DMS114 treated with DMSO at 0.1 percent for 48 hours (cell line): Measurements from ENCODE around the gene ACOT6.
"Not testable (repeated sequence)": the region's sequence is repeated elsewhere in the genome, so short reads cannot be mapped to it uniquely, and the experiment has no call there.

ENCODE experiments used
- DNase-seq: peaks from one replicate; lab custom pipeline; 2025; ENCODE audit not compliant: unreplicated experiment; lab: John Stamatoyannopoulos, UW

Gene ACOT6

DNA sequence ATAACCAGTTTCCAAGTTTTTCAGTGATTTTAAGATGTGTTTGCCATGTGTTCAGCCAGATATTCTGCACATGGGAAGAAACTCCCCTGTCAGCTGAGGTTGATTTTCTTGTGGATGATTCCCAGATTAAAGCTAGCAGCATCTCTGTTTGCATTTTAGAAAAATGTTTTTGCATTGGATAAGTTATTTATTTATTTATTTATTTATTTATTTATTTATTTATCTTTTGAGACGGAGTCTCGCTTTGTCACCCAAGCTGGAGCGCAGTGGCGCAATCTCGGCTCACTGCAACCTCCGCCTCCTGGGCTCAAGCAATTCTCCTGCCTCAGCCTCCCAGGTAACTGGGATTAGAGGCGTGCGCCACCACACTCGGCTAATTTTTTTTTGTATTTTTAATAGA is 17.8 kb upstream of the ACOT6 start:
- no peak for DNase-seq

- no peak for DNase-seq
Measured at GRCh38 chr14:73599499-73599898, 12.8 kb upstream of the ACOT6 start.

DNA sequence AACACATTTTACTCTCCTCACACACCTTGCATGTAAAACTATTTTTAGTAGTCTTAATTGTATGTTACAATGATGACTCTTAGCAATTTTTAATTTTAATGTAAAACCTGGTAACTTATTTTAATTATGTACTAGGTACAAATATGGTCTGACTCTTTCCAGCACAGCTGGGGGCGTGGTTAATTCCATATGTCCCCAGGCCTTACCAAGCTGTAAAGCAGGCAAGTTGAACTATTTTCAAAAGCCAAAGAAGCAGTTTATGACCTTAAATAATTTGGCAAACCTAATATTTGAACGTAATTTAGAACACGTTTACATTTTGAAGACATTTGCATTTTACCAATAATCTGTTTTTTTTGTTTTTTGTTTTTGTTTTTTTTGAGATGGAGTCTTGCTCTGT is 9.3 kb upstream of the ACOT6 start:
- DNase-seq, result no peak

- DNase-seq, result no peak
Measured at GRCh38 chr14:73606271-73606670, 6.0 kb upstream of the ACOT6 start.

DNA sequence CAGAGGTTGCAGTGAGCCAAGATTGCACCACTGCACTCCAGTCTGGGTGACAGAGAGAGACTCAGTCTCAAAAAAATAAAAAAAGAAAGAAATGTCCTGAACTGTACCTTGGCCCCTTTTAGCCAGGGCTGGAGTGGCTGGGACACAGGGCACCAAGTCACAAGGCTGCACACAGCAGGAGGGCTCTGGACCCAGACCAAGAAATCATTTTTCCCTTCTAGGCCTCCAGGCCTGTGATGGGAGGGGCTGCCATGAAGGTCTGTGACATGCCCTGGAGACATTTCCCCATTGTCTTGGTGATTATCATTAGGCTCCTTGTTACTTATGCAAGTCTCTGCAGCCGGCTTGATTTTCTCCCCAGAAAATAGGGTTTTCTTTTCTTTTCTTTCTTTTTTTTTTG is 5.1 kb upstream of the ACOT6 start:
- no peak for DNase-seq

- DNase-seq, result no peak
Measured at GRCh38 chr14:73610687-73611086, 1.6 kb upstream of the ACOT6 start.

DNA sequence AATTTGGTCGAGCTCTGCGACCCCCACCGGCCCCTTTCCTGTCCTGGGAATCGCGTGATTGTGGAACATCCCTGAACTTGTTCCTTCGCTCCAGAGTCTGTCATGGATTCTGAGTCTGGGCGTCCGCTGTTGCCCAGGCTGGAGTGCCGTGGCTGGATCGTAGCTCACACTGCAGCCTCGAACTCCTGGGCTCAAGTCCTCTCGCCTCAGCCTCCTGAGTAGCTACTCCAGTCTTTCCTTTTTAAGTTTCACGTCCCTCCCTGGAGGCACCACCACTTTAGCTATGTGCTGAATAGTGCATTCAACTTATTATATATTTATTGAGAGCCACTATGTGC is 698 bp downstream of the ACOT6 start:
- DNase-seq, result peak; percentile 31

DNA sequence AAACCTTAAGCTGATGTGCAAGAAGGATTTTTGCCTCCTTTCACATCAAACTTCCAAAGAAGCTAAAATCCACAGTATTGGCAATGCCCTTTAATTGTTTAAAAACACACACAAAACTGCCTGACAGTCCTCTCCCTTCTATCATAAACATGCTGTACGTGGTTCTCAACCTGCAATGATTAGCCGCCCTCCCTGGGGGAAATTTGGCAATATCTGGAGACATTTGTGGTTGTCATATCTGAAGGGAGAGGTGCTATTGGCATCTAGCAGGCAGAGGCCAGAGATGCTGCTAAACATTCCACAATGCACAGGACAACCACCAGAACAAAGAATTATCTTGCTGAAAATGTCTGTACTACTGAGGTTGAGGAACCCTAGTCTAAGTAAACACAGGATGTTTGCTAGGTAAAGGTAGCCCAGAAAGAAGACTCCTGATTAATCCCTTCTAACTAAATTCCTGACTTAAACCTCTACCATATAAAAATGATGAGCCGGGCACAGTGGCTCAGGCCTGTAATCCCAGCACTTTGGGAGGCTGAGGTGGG is 1.2 kb downstream of the ACOT6 start:
- DNase-seq, result no peak

DNA sequence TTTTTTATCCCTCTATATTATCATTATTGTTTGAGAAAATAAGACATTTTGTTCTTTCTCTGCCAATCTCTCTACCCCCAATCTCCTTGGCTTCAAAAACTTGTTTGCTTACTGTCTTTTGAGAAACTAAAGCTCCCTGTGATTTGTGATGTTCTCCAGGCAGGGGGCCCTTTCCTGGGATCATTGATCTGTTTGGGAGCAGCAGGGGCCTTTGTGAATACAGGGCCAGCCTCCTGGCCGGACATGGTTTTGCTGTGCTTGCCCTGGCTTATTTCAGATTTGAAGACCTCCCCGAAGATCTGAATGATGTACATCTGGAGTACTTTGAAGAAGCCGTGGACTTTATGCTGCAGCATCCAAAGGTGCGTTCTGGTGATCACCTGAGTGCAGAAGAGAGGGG is 4.5 kb downstream of the ACOT6 start:
- no peak for DNase-seq

DNA sequence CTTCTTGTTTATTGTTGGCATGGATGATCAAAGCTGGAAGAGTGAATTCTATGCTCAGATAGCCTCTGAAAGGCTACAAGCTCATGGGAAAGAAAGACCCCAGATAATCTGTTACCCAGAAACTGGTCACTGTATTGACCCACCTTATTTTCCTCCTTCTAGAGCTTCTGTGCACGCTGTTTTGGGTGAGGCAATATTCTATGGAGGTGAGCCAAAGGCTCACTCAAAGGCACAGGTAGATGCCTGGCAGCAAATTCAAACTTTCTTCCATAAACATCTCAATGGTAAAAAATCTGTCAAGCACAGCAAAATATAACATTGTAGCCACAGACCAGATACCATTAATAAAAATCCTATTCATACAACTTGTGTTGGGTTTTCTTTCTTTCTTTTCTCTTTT is 7.2 kb downstream of the ACOT6 start:
- DNase-seq, result no peak

- no peak for DNase-seq
Measured at GRCh38 chr14:73620268-73620667, 8.0 kb downstream of the ACOT6 start.

DNA sequence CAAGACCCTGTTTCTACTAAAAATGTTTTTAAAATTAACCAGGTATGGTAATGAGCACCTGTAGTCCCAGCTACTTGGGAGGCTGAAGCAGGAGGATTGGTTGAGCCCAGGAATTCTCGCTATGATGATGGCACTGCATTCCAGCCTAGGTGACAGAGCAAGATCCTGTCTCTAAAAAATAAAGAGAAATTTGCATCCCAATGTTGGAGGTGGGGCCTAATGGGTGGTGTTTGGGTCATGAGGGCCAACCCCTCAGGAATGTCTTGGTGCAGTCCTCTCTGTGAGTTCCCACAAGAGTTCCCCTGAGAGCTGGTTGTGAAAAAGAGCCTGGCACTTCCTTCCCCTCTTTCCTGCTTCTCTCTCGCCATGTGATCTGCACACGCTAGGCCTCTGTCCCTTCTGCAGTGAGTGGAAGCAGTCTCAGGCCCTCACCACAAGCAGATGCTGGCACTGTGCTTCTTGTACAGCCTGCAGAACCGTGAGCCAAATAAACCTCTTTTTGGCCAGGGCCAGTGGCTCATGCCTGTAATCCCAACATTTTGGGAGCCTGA is 11.3 kb downstream of the ACOT6 start:
- no peak for DNase-seq

DNA sequence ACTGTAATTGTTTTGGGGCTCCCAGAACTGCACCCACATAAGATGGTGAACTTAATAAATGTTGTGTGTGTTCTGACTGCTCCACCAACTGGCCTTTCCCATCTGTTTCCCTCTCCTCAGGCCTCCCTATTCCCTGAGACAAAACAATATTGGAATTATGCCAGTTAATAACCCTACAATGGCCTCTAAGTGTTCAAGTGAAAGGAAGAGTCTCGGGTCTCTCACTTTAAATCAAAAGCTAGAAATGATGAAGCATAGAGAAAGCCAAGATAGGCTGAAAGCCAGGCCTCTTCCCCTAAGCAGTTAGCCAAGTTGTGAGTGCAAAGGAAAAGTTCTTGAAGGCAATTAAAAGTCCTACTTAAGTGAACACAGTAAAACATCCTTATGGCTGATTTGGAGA is 13.4 kb downstream of the ACOT6 start:
- DNase-seq, result no peak

DNA sequence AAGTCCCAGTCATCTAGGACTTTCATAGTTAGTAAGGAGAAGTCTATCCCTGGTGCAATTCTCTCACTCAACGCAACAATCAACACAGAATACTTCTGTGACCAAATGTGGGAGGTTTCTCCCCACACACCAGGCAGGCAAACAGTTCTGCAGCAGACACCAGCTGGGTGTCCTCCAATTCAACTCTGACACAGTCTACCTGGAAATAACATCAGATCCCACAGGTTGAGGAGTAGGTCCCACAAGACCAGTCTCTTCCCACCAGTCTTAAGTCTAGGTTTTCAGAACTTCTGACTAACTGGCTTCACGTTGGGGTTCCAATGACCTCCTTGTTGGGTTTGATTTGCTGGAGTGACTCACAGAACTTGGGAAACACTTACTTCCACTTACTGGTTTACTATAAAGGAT is 14.8 kb downstream of the ACOT6 start:
- DNase-seq, result no peak

DNA sequence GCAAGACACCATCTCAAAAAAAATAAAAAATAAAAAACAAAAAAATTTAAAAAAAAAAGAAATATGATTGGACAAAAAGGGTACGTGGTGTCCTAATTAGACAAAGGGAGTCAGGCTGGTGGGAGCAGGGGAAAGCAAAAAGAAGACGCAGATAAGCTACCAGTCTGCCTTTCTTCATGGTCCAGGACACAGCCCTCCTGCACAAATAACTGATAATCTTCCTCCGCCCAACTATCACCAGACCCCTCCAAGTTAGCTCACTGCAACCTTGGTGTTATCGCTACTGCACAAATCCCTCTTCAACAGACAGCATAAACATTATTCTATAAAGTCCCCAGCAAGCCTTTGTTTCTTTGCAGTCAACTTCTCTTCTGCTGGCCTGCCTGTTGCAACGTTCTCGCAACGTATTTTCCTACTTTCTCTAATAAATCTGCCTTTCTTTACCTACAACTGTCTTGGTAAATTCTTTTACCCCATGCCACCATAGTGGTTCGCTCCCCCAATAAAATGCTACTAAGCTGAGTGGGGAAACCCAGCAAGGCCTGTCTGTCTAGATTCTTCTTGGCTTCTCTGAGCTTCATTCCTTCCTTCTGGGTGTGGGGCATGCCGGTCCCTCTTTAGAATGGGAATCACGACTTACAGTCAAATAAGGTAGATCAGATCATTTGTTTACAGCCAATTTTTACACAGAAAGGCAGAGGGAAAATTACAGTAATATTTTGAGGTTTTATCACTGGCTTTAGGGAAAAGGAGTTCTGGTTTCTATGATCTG is 17.9 kb downstream of the ACOT6 start:
- DNase-seq, result no peak

DNA sequence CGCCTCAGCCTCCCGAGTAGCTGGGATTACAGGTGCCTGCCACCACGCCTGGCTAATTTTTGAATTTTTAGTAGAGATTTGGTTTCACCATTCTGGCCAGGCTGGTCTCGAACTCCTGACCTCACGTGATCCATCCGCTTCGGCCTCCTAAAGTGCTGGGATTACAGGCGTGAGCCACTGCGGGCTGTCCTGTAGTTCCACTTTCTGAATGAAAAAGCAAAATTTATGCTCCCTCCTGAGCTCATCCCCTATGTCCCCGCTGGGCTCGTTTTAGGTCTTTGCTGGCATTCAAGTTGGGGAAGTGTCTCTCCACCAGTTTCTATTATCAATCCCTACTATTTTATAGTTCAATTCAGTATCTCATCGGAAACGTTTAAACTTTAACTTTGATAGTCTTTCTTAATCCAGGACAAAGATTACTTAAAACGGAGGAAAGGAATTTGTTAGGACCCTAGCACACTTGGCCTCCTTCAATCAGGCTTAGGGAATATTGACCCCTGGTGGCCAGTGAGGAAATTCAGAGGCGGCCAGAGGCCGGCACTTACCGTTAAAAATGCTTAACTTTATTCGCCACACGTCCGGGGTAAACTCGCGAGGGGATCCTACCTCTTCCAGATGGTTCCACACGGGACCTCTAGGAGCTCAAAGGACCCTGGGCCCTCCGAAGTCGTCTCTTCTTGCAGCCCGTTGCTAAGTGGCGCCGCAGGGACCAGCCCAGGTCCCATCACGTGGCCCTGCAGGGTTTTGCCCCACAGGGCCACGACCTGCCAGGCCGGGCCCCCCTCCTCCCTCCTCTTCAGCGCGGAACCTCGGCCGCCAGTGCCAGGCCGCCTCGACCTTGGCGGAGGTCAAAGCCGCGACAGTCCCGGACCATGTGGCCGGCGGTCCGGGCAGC is 21.0 kb downstream of the ACOT6 start:
- DNase-seq, result peak; percentile 50

- no peak for DNase-seq
Measured at GRCh38 chr14:73634011-73634833, 21.9 kb downstream of the ACOT6 start.

DNA sequence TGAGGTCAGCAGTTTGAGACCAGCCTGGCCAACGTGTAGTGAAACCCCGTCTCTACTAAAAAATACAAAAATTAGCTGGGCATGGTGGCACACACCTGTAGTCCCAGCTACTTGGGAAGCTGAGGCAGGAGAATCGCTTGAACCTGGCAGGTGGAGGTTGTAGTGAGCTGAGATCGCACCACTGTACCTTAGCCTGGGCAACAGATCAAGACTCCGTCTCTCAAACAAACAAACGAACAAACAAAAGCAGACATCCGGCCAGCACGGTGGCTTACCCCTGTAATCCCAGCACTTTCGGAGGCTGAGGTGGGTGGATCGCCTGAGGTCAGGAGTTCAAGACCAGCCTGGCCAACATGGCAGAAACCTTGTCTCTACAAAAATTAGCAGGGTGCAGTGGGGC is 24.0 kb downstream of the ACOT6 start:
- not testable (repeated sequence) for DNase-seq

- no peak for DNase-seq
Measured at GRCh38 chr14:73637830-73638229, 25.5 kb downstream of the ACOT6 start.

DNA sequence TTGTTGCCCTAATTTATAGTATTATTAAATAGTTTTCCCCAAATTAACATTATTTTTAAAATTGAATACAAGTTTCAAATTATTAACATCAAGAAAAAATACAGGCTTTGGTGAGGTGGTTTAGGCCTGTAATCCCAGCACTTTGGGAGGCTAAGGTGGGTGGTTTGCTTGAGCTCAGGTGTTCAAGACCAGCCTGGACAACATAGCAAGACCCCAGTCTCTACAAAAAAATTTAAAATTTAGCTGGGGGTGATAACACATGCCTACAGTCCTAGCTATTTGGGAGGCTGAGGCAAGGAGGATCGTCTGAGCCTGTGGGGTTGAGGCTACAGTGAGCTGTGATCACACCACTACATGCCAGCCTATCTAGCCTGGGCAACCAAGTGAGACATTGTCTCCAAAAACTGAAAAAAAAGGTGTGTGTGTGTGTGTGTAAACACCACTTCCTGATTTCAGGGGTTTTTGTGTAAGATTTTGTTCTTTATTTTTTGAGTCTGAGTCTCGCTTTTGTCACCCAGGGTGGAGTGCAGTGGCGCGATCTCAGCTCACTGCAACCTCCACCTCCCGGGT is 28.6 kb downstream of the ACOT6 start:
- DNase-seq, result no peak
